Right atrium auricular region (tissue), 2 donors: ENCODE results near the gene CACNA1C. TPM values are rescaled to one million over a fixed set of nuclear protein-coding genes. Genes with fewer than 3 reads are reported as not detected.
A peak's percentile ranks its signal among the peaks of the same experiment; 100 is the strongest.

Experiments used
- DNase-seq: peaks from one replicate; pipeline ENCODE4 v3.0.0-alpha.2; 2019; ENCODE audit warnings: low spot score
- H3K27ac ChIP-seq, 2 donors: fragments of 200-600 bp; sonication (generic); 1 replicate in 1 of 2; 2 replicates in 1 of 2; pipeline ENCODE4 v1.5.1; 2016 to 2019
- H3K27me3 ChIP-seq, 2 donors: fragments of 200-600 bp; sonication (generic); one replicate each; pipeline versions ENCODE4 v1.5.1 to v1.6.0; 2017 to 2019
- H3K36me3 ChIP-seq: fragments of 200-600 bp; sonication (generic); one replicate; pipeline ENCODE4 v1.5.1; 2016
- H3K4me1 ChIP-seq, 2 donors: fragments of 200-600 bp; sonication (generic); one replicate each; pipeline versions ENCODE4 v1.5.1 to v1.6.0; 2017 to 2019
- H3K4me3 ChIP-seq, 2 donors: fragments of 200-600 bp; sonication (generic); 1 replicate in 1 of 2; 2 replicates in 1 of 2; pipeline ENCODE4 v1.5.1; 2017 to 2019; ENCODE audit warnings: mild to moderate bottlenecking in 1 of 2, moderate library complexity in 1 of 2
- H3K9me3 ChIP-seq, 2 donors: fragments of 200-600 bp; sonication (generic); one replicate each; pipeline ENCODE4 v1.5.1; 2019
- CTCF ChIP-seq, 2 donors: fragments of 200-600 bp; sonication (generic); IDR thresholded peaks; one replicate each; pipeline ENCODE4 v1.5.1; 2019; ENCODE audit warnings: antibody characterized with exemption in 2 of 2
- total RNA-seq, 2 donors: library from RNA; depleted of rRNA; stranded (reverse); fragments of >200 nt; gene quantifications; one replicate each; pipeline ENCODE4 v1.1.0, GENCODE V29; 2016

The CACNA1C gene
- total RNA-seq, 2 donors from 2014 or later: 83.1 to 93.6 TPM

- Histone ChIP-seq H3K27ac (peak overlapping the region; percentile 49 to 53), H3K27me3 (no peaks in the 10 kb centered on the region), H3K4me3 (no peak overlapping the region), H3K9me3 (no peaks in the 10 kb centered on the region), H3K36me3 (no peaks in the 10 kb centered on the region), H3K4me1 (peaks cover 0 to 78% of the 10 kb centered on the region in 2 donors)
- no peak for DNase-seq
- TF ChIP-seq CTCF (IDR thresholded peaks at IDR 0.05): no peak
Measured at GRCh38 chr12:2297004-2297403, 244.2 kb downstream of the CACNA1C start.

- peak overlapping the region; percentile 49 to 53 for H3K27ac ChIP-seq
Measured at GRCh38 chr12:2297658-2298057, 244.9 kb downstream of the CACNA1C start.

GRCh38 chr12:2298556-2299200 lies 245.9 kb downstream of the CACNA1C start:
- DNase-seq: no peak
- H3K9me3 ChIP-seq: no peaks in the 10 kb centered on the region
- peaks cover 0 to 81% of the 10 kb centered on the region in 2 donors for H3K4me1 ChIP-seq
- H3K4me3 ChIP-seq: no peak overlapping the region
- no peaks in the 10 kb centered on the region for H3K36me3 ChIP-seq
- no peak for TF ChIP-seq CTCF (IDR thresholded peaks at IDR 0.05)
- no peaks in the 10 kb centered on the region for H3K27me3 ChIP-seq
- H3K27ac ChIP-seq: peak overlapping the region in 1 of 2 donors; percentile 49

More at GRCh38 chr12:2297658-2298057, 244.9 kb downstream of the CACNA1C start:
- no peak for TF ChIP-seq CTCF (IDR thresholded peaks at IDR 0.05)
- H3K27me3 ChIP-seq: no peaks in the 10 kb centered on the region
- no peak for DNase-seq
- no peaks in the 10 kb centered on the region for H3K9me3 ChIP-seq
- no peak overlapping the region for H3K4me3 ChIP-seq
- H3K36me3 ChIP-seq: no peaks in the 10 kb centered on the region
- H3K4me1 ChIP-seq: peaks cover 0 to 78% of the 10 kb centered on the region in 2 donors

- no peak overlapping the region for H3K4me3 ChIP-seq
- H3K27me3 ChIP-seq: no peaks in the 10 kb centered on the region
- H3K27ac ChIP-seq: no peak overlapping the region
- DNase-seq: no peak
- no peaks in the 10 kb centered on the region for H3K36me3 ChIP-seq
- H3K9me3 ChIP-seq: no peaks in the 10 kb centered on the region
- peaks cover 0 to 82% of the 10 kb centered on the region in 2 donors for H3K4me1 ChIP-seq
- TF ChIP-seq CTCF (IDR thresholded peaks at IDR 0.05): no peak
Measured at GRCh38 chr12:2299206-2299605, 246.4 kb downstream of the CACNA1C start.

- peaks cover 0 to 78% of the 10 kb centered on the region in 2 donors for H3K4me1 ChIP-seq
Measured at GRCh38 chr12:2300168-2300567, 247.4 kb downstream of the CACNA1C start.

More at GRCh38 chr12:2300168-2300567, 247.4 kb downstream of the CACNA1C start:
- no peak for TF ChIP-seq CTCF (IDR thresholded peaks at IDR 0.05)
- H3K27me3 ChIP-seq: no peaks in the 10 kb centered on the region
- no peak overlapping the region for H3K27ac ChIP-seq
- no peak overlapping the region for H3K4me3 ChIP-seq
- H3K36me3 ChIP-seq: no peaks in the 10 kb centered on the region
- no peak for DNase-seq
- H3K9me3 ChIP-seq: no peaks in the 10 kb centered on the region
